GM21360 (cell line): ENCODE data around the gene RHBG.

Experiments used
- ATAC-seq: cut with Tn5 transposase; IDR thresholded peaks from one replicate; pipeline ENCODE4 v1.9.1; 2021; ENCODE audit warnings: mild to moderate bottlenecking, moderate library complexity; ENCODE audit not compliant: unreplicated experiment

RHBG gene

DNA sequence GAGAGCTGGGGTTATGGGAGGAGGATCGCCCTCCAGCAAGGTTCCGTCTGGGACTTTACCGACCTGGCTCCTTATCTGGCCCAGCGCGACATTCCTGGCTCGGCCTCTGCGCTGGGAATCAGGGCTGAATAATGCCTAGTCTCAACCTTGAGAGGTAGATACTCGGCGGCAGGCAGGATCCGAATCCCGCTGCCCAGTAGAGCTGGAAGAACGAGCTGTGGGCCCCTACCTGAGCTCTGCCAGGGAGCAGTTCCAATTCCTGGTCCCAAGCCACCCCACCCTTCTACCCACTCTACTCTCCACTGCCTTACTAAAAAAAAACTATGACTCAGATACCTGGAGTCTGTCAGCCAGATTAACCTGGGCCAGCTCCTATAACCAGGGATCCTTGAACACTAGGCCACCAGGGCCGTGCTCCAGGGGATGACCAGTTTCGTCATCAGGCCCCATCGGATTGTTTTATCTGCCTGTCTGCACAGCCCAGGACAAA, 53.6 kb downstream of the RHBG start:
- no peak for ATAC-seq

DNA sequence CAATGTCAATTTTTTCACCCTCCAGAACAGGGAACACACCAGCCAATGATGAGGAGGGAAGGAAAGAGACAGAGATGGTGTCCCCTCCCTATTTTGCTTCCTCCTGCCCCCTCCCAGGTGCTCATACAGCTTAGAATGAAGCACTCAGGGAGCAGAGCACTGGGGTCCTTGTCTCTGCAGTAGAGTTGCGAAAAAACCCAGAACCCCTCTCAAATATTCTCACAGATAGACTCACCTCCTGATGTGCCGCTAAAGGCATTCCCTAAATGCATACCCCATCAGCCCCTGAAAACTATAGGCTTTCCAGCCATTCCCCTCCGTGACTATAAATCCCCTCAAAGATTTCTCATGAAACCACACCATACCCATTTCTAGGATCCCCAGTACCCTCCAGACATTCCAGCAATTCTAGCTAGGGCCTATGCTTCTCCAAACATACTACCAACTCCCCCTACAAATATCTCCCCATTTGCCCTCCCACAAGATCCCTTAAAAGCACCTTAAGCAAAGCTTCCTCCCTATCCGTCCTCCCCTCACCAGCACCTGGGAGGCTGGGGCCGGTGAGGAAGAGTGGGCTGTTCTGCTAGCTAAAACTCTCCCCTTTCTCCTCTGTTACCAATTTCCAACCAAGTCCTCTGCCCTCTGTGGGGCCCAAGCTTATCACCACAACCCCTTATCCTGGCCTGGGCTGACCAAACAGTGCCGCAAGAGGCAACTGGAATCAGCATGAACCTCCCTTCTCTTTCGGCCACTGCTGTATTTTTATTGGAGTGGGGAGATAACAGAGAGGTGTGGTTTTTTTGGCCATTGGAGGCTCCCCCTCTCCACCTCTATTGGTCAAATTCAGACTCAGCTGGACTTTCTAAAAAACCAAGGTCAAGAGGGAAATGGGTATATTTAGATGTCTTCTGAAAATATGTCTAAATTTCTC, 54.7 kb downstream of the RHBG start:
- ATAC-seq: no peak

DNA sequence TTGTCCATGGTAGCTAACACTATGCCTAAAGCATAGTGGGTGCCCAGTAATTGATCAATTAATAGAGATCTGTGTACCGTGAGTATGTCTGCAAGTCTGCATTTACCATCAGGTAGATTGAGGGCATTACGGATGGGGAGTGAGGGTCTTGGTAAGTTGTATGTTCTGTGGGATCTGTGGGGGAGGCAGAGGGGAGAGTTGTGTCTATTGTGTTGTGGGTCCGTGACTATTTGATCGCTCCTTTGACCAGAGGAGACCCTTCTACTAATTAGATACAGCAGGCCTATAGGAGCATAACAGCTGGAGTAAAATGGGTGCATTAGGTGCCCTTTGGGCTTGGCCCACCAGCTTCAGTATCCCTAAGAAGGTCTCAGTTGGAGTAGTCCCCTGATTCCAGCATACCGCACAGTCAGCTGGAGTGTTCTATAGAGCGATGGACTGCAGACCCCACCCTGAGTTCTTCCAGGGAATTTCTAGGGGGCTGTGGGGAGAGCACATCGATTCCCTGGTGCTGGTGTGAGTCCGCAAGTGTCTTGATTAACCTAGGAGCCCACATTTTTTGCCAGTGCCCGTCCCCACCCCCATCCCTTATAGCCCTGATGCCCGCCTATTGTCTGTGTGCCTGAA, 55.9 kb downstream of the RHBG start:
- no peak for ATAC-seq

DNA sequence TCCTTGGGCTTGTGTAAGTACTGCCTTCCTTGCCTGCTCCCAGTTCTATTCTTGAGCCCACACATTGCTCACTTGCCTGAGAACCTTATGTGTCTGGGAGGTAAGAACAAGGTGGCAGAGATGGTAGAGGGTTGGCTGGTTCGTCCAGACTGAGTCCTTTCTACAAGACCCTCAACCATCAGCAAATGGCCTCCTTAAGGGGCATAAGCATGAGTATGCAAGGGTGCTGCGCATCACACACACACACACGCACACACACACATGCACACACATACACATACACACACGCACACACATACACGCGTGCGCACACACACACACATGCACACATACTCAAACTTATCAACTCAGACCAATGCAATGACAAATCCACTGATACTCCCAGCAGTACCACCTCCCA, 56.9 kb downstream of the RHBG start:
- ATAC-seq: no peak

DNA sequence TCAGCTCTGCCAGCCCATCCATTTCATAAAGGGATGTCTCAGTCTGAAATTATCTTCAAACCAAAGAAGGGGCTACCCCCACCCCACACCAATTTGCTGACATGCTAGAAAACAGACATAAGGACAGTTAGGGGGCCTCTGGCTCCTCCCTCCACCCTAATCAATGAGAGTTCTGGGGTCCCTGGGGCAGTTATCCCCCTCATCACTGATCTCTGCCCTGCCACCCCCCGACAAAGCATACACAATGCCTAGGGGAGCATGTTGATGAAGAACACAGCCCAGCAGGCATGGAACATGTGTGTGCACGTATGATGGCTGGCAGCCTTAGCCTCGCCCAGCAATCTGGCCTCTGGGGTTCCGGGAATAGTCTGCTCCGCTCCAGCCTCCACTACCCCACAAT, 58.9 kb downstream of the RHBG start:
- no peak for ATAC-seq

DNA sequence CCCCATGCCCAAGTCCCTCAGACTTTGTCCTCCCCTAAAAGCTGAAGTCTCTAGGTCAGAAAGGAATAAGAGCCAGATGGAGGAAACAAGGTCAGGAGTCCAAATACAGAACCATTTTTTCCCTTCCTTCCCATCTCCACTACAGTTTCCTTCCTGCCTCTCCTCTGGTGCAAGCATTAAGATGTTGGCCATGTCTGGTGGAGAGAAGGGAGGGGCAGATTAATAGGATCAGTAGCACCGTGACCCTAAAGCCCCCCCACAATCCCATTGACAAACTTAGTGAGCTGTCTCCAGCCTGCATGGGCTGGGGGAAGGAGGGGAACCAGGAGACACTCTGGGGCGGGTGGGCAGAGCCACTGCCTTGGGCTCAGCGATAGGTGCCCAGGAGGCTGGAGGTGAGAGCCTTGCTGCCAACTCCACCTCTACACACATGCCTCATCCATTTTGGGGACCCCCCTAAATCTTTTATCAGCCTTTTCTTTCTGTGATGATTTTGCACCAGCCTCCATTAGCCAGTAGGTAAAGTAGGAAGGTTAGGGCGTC, 59.8 kb downstream of the RHBG start:
- ATAC-seq: no peak

DNA sequence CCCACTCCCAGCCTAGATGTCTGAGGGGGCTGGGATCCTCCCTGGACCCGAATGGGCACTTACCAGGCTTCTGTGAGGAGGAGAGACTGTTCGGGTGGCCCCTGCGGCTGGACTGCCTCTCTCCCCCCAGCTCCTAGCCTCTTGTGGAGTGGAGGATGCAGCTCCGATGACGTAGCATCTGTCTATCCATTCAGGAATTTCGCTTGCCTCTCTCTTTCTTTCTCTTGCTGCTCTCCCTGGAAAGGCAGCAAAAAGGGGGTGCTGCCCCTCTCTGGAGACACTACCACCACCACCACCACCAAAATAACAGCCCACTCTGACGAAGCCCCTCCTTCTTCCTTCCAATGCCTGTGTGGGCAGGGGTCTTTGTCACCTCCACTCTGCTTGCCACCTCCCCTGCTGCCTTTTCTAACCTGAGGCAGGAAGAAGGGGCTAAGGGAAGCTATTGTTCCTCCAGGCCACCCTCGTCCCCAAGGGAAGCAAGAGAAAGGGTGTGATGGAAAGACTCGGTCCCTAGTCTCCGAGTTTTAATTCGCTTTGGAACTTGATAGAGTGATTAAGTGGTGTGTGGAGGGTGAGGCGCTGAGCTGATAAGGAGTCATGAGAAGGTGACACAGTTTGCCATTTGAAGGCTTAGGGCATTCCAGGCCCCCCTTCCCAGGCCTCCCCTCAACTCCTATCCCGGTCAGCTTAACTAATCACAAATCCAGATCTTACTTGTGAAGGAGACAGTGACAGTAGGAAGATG, 60.5 kb downstream of the RHBG start:
- no peak for ATAC-seq

DNA sequence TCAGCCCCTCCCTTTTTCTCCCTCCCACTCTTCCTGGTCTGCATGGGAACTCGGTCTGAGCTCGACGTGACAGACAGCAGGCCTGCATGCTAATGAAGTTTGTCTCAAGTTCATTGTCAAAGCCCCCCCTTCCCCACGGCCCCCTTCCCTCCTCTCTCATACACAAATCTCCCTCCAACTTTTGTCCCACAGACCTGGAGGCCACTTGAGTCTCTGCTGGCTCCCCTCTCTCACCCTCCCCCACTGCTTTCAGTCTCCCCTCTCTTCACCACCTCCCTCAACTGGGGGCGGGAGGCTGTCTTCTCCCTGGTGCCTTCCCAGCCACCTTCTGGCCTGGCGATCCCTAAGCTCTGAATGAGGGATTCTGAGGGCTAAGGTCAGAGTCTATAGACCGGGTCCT, 61.3 kb downstream of the RHBG start:
- no peak for ATAC-seq

DNA sequence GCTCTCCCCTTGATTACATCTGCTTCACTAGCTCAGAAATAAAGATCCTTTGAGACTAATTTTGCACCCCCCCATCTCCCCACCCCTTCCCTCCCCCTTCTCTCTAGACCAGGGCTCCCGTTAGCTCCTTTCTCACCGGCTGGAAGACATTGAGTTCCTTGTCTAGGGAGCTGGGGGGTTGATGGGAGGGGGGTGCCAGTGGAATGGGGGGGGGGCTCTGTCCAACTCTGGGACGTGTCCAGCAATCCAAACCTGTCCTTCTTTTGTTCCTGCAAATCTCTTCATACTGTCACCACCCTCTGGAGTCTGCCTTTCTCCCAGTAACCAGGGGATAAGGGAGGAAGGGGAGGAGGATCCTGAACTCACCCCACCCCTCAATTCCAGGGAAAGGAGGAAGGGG, 61.9 kb downstream of the RHBG start:
- no peak for ATAC-seq

DNA sequence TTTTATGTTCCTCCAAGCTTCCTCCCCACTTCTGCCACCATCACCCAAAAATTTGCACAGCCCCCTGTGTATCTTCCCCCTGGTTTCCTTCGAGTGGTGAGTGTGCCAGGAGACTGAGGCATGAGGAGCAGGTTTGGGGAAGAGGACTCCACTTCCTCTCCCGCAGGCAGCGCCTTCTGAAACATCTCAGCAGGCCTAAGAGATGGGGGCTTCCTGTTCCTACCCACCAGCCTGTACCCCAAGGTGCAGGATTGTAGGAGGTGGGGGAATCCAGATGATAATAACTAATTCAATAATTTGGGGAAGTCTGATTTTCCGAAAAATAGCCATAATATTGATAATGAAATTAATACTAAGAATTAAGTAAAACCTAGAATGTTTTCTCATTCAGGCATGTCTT, 62.4 kb downstream of the RHBG start:
- ATAC-seq: no peak

DNA sequence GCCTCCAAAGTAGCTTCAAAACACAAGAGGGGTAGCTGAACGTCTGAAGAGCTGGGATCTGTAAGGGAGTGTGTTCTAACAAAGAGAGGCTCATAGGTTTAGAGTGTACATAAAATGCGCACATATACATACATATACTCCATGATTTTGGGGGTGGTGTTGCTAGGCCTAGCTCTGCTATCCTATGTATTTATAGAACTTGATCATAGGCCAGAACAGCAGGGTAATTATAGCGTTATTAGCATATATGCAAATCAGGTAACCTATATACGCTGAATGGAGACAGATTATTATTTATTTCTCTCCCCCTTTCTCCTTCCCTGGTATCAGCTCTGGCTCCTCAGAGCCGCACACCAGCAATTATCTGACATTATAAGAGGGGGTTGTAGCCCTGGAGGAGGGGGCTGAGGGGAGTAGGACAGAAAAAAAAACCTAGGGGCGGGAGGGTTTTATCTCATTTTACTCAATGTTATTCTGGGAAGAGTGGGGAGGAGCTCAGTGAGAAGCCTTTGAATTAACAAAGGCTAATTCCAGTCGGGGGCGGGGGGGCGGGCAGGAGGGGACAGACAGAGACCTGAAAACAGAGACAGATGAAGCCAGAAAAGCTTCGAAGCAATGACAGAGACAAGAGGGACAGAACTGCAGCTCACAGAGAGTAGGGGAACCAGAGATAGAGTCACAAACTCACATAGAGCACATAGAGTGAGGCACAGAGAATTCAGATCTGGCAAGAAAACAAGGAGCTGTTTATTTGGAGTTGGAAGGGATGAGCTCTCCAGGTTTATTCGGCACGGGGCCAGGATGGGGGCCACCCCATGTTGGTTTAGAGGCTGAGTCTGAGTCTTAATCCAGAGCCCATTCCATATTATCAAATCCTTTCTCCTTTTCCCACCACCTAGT, 63.0 kb downstream of the RHBG start:
- ATAC-seq: no peak

DNA sequence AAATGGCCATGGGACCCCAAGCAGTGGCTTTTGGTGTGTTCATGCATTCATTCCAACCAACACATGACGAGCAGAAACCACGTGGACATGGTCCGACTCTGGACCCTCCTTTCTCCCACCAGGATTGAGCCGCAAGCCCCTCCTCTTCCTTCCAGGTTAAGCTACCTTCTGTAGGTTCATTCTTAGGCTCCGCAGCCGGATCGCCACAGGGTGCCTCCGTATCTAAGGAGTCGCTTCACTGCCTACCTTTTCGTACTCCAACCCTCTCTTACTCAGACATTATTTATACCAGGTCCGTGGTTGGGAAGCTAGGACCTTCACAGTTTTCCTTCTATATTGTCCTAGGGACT, 63.6 kb downstream of the RHBG start:
- no peak for ATAC-seq

DNA sequence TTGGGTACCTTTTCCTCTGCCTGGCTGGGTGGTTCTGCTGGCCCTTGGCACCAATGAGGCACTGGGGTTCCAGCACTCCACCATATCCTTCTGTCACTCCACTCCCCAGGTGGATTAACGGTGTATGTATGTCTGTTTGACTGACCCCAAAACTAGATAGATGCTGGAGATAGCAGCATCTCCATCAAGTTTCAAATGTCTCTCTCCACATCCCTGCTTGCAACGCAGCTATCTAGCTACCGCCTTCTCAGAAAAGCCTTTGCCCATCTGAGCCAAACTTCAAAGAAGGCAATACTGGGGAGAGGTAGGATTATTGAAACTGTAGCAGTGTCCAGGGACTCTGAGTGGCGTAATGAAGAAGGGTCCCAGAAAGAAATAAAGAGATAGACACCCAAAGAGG, 64.0 kb downstream of the RHBG start:
- no peak for ATAC-seq

DNA sequence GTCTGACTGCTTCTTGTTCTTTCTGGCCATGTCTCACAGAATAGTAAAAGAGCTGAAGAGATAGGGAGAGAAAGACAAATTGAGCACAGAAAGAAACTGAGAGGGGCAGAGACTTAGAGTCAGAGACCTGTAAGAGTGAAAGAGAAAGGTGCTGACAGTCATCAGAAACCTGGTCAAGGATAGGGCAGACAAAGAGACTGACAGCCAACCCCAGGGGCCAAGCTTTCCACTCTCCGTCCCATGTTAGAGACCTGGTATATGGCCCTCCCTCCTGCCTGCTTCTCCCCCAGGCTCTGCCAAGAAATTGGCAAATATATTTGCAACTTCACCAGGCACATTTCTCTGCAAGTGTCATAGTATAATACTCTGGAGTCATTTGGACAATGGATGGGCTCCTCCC, 64.6 kb downstream of the RHBG start:
- no peak for ATAC-seq
